GM18951 (cell line): ENCODE measurements around the gene RGS2.

Experiments
- POLR2A ChIP-seq: IDR thresholded peaks from 4 replicates; pipeline ENCODE4 v1.6.1; 2011; ENCODE audit warnings: mild to moderate bottlenecking; ENCODE audit not compliant: insufficient read length, insufficient read depth; ENCODE audit errors: extremely low read depth
- in situ Hi-C: fragments of 300-500 bp; cut with MboI; formaldehyde crosslinking; loops from one replicate; pipeline ENCODE4 v1.12.0; 2022; ENCODE audit warnings: low sequenced_read_pairs, mixed read lengths, inconsistent platforms; ENCODE audit not compliant: unreplicated experiment

The RGS2 gene, protein sequence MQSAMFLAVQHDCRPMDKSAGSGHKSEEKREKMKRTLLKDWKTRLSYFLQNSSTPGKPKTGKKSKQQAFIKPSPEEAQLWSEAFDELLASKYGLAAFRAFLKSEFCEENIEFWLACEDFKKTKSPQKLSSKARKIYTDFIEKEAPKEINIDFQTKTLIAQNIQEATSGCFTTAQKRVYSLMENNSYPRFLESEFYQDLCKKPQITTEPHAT

DNA sequence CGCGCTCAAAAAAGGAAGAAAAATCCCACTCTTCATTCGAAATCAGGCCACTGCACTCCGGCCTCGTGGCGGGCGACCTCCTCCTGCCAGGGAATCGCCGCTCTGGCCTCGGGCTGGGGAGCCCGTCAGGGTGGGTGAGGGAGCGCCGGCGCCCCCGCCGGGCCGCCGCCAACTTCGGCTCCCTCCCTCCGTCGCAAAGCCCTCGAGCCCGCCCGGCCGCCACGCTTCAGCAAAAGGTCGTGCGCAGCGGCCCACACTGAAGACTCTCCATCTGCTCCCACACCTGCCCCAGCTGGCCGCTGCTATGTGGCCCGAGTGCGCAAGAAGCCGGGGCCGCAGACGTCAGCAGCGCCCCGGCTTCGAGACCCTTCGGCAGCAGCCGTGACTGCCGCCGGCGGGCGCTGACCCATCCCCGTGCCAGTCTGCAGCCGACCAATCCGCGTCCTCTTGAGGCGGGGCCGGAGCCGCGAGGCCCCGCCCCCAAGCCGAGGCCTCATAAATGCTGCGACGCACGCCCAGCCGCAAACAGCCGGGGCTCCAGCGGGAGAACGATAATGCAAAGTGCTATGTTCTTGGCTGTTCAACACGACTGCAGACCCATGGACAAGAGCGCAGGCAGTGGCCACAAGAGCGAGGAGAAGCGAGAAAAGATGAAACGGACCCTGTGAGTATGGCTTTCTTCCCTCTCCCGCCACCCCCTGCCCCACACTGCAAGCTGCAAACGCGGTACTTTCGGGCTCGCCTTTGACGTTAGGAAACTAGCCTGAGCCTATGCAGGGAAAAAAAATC is at the start of gene RGS2:
Gene RGS2, plus strand, starts transcription at position 522 of the 789 bp plus-strand sequence. Its CDS starts 33 bp downstream, at position 555.
- peak; percentile 99 for TF ChIP-seq POLR2A
- in situ Hi-C loops, result no loop called here

DNA sequence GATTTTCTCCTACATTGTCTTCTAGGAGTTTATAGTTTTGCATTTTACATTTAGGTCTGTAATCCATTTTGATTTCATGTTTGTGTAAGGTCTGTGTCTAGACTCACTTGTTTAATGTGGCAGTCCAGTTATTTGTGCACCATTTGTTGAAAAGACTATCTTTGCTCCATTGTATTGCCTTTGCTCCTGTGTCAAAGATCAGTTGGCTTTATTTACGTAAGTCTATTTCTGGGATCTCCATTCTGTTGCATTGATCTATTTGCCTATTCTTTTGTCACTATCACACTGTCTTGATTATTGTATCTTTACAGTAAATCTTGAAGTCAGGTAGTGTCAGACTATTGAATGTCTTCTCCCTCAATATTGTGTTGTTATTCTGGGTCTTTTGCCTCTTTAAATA is 49.7 kb upstream of the RGS2 start:
- in situ Hi-C loops, result no loop called here
- no peak for TF ChIP-seq POLR2A

DNA sequence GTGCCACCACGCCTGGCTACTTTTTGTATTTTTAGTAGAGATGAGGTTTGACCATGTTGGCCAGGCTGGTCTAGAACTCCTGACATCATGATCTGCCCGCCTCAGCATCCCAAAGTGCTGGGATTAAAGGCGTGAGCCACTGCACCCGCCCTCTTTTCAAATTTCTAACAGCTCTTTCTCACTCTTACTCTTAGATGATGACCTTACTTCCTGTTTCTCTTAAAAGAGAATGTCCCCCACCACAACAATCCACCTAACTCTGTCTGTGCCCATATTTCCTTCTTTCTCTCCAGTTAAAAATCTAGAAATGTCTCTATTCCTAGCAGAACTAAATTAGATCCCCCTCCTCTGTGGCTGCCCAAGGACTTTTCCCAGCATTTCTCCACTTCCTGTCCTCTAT is 46.6 kb upstream of the RGS2 start:
- no peak for TF ChIP-seq POLR2A
- in situ Hi-C loops, result no loop called here

DNA sequence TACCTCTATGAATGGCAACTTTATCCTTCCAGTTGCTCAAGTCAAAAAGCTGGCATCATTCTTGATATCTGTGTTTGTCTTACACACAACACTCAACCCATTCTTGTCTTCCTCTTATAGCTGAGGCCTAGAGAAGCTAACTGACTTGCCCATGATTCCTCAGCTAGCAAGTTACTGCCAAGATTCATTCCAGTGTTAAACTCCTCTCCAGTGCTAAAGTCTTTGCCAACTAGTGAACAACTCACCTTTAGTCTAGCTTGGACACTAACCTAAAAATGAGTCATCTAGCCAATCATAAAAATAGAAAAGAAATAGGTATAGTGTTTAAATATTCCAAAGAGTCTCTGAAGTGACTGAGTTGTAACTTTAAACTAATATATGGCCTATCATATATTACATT is 45.6 kb upstream of the RGS2 start:
- no peak for TF ChIP-seq POLR2A
- in situ Hi-C loops, result no loop called here

DNA sequence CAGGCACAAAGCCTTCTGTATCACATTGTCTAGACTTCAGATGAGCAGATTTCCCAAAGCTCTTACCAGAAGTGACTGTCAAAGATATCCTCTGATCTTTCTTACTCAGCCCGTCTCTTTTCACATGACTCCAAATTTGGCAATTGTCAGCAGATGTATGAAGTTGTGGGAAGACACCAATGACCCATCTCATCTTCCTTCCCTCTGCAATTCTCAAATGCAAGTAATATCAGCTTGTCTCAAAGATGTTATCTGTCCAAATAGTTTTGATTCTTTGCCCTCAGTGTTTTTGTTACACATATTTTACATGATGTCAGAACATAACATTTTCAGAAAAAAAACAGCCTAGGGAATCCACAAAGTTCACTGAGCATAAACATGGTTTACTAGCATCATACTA is 45.1 kb upstream of the RGS2 start:
- no peak for TF ChIP-seq POLR2A
- in situ Hi-C loops, result no loop called here

DNA sequence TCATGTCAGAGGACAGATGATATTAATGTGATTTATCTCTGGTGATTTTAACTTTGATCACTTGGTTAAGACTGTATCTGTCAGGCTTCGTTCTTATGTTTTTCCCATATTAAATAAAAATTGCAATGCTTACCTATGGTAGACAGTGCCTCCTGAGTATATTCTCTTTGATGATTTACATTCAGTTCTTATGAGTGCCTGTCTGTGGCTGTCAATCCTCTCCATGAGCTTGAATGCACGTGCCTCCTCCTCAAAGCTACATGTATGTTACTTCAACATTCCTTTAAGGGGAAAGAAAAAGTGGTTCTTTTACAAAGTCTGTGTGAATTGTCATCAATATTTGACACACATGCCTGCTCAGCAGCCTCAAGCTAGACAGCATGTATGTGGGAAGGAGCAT is 44.2 kb upstream of the RGS2 start:
- in situ Hi-C loops, result no loop called here
- TF ChIP-seq POLR2A, result no peak

DNA sequence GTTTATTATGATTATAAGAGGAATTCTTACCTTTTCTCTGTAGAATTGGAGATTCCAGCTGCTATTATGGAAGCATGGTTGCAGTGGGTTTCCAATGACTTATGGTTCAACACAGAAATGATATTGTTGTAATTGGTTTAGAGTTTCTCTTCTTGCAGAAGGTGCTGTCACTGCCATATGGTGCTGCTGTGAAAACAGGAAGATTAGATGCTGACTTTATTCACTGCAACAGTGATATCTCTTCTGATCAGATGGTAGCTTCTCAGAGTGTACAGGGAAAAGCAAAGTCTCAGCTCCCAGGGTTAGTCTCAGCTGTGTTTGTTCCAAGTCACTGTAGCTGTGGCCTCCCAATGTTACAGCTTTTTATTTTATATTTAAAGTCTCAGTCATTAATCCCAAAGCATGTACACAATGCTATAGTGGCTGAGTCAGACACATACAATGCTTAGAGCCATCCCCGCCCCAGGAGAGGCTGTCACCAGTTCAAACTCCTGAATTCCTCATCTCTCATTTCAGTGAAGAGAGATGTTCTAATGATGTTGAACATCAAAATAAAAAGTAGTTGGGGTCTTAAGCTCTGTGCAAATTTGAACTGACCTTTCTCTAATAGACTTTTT is 42.7 kb upstream of the RGS2 start:
- in situ Hi-C loops, result no loop called here
- TF ChIP-seq POLR2A, result no peak

DNA sequence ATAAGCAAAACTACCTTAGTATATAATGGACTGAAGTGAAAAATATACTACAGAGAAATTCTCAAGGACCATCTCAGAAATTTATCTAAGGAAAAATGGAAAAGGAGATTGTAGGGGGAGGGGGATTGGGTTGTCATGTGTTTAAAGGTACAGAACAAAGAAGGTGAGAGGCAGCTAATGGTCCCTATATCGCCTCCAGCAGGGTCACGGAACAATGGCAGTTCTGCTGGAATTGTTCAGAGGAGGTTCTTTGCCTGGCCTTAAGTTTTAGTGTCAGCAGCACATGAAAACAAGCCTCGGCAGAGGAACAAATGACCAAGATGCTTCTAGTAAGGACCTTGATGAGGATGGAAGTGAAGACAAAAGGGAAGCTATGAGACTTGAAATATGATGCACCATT is 42.0 kb upstream of the RGS2 start:
- in situ Hi-C loops, result no loop called here
- TF ChIP-seq POLR2A, result no peak

DNA sequence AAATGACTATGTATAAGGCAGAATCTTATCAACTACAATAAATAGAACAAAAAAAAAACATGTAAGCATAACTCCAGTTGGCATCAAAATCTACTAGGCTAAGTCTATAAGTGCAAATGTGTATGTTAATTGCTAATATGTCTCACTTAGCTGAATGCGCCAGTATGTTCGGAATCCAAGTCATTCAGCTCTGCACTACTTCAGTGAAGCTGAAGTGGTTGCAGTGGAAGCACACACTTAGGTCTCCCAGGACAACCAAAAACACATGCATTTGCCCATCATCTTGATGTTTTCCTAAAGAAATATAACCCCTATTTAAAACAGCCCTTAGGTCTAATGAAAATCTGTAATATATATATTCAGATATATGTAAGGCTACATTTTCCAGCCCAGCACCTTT is 41.0 kb upstream of the RGS2 start:
- in situ Hi-C loops, result no loop called here

DNA sequence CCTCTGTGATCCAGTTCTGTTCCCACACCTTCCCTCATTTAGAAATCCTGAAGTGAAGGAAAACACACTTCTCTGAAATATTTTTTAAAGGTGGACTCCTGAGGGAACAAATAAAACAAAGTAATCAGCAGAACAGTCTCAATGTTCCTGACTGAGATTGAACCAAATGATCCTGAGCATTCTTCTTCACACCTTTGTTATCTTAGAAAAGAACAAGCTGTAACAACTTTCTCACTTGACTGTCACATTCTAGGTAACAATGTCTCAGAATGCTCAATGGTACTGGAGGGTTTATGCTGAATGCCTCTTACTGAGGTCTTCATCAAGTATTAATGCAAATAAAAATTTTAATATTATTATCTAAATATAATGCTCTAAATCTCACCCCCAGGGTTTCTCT is 40.4 kb upstream of the RGS2 start:
- in situ Hi-C loops, result no loop called here
- no peak for TF ChIP-seq POLR2A

More for the DNA sequence above, 41.0 kb upstream of the RGS2 start:
- no peak for TF ChIP-seq POLR2A

DNA sequence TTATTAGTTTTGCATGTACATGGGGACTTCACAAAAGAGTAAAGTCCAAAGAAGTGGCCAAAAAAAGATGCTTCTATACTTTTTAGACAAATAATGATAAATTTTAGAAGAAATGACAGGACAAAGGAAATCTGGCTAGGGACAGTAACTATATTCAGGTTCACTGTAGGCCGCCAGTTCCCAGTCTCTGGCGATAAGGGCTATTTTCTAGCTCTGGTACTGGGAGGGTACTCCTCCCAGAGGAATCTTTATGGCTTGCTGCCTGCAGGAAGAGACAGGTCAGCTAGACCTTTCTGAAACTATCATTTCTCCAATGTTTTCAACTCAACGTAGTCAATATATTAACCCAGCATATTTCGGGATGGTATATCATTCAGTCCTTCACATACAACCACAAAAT is 37.5 kb upstream of the RGS2 start:
- in situ Hi-C loops, result no loop called here
- no peak for TF ChIP-seq POLR2A

DNA sequence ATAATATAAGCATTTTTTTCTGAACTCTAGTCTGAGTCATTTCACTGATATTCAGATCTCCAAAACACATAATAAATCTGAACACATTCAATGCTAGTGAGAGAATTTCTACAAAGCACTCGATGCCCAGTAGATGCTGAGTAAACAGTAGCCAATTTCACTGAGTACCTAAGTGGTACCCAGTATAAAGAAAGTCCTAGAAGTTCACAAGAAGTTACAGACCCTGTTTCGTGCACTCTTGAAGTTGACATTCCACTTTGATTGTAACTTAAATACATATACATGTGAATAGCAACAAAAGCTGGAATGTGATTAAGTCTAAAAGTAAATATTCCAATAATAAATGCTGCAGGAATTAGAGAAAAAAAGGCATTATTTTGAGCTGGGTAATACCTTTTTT is 33.2 kb upstream of the RGS2 start:
- TF ChIP-seq POLR2A, result no peak
- in situ Hi-C loops, result no loop called here

DNA sequence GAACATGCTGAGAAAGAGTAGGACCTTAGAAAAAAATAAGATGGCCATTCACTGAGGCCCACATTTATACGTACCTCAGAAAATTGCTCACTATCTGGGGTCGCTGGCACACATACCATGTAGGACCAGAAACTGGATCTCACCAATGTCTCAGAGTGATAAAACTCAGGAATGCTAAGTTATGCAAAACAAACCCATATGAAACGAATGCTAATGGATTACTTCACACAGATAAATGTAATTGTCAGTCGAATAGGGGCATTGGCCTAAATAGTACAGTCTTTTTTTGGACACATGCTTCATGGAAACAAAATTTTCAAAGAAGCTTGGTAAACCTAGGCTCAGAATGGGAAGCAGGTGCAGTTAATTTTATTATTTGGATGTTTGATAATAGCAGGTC is 32.6 kb upstream of the RGS2 start:
- no peak for TF ChIP-seq POLR2A
- in situ Hi-C loops, result no loop called here

DNA sequence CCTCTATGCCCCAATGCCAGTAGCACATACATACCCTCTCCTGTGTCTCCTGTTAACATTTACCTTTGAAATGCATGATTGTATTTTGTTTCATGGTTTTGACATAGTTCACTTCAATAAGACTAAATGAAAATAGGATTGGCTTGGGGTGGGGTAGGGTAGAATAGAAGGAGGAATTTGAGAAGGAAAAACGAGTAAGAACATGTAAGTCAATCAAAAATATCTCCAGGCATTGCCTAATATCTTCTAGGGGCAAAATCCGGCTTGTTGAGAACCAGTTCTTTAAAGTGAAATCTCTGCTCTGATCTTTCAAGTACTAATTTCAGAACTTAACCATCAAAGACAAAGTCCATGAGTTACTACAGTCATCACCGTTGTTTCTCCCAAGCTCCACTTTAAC is 31.8 kb upstream of the RGS2 start:
- in situ Hi-C loops, result no loop called here
- no peak for TF ChIP-seq POLR2A

DNA sequence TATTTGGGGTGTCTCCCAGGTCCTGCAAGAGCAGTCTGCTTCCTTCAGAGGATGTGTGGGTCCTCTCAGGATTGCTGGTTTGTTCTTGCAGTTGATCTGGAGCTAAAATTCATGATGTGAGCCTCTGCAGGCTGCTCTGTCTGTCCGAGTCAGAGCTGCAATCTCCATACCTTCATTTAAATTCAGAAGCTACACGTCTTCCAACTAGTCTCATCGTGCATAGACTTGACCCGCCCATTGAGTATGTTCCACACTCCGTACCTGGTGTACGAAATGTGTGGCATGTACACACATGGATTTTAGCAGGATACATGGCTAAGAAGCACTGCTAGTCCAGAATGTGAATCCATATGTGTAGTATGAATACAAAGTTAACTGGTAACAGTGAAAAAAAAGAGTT is 25.0 kb upstream of the RGS2 start:
- in situ Hi-C loops, result no loop called here

More for the DNA sequence above, 25.0 kb upstream of the RGS2 start:
- TF ChIP-seq POLR2A, result no peak
